Testis (tissue), 3 donors: ENCODE results near the gene PLA2G7. TPM values are rescaled to one million over a fixed set of nuclear protein-coding genes. Genes with fewer than 3 reads are reported as not detected.

Experiments
- DNase-seq: peaks from one replicate; pipeline ENCODE4 v3.0.0-alpha.2; 2019
- H3K27ac ChIP-seq, 2 donors: fragments of 200-600 bp; sonication (generic); one replicate each; pipeline ENCODE4 v1.5.1; 2019
- H3K27me3 ChIP-seq: fragments of 200-600 bp; sonication (generic); one replicate; pipeline ENCODE4 v1.5.1; 2019
- H3K36me3 ChIP-seq: fragments of 200-600 bp; sonication (generic); one replicate; pipeline ENCODE4 v1.5.1; 2017; ENCODE audit warnings: low read depth; ENCODE audit errors: missing control alignments
- H3K4me1 ChIP-seq: fragments of 200-600 bp; sonication (generic); one replicate; pipeline ENCODE4 v1.5.1; 2019
- H3K4me3 ChIP-seq, 2 donors: fragments of 200-600 bp; sonication (generic); one replicate each; pipeline ENCODE4 v1.5.1; 2017 to 2019
- H3K9me3 ChIP-seq: fragments of 200-600 bp; sonication (generic); one replicate; pipeline ENCODE4 v1.5.1; 2017
- CTCF ChIP-seq, 3 experiments: fragments of 450-650 bp in 2 of 3; fragments of 200-600 bp in 1 of 3; sonication (generic) in 1 of 3; IDR thresholded peaks; one replicate each; pipeline ENCODE4 v1.5.1; 2016 to 2019; ENCODE audit warnings: antibody characterized with exemption in 3 of 3, mild to moderate bottlenecking in 2 of 3, moderate library complexity in 1 of 3
- POLR2A ChIP-seq: fragments of 450-650 bp; IDR thresholded peaks from one replicate; pipeline ENCODE4 v1.6.1; 2017; ENCODE audit warnings: antibody characterized with exemption, mild to moderate bottlenecking, moderate library complexity
- WGBS, 2 donors: methylation state at CpG; one replicate each; pipeline ENCODE4 v1.1.5; 2018; 5-methylcytosine and 5-hydroxymethylcytosine counted together
- intact Hi-C: fragments of 100-400 bp; cut with DNase I; formaldehyde crosslinking; loops from one replicate; pipeline ENCODE4 v1.15.1; 2023; ENCODE audit warnings: low total_unique reads
- polyA plus RNA-seq: library from polyadenylated mRNA; stranded (reverse); fragments of 350-450 nt; fragmentation: Illumina TruSeq; extraction: RNeasy Lipid Tissue Mini Kit (QIAGEN cat#74804); gene quantifications from one replicate; pipeline ENCODE4 v1.2.3, GENCODE V29; 2014; ENCODE audit warnings: low read depth, low replicate concordance; ENCODE audit not compliant: insufficient read depth
- total RNA-seq, 2 donors: library from RNA; depleted of rRNA; stranded (reverse); fragments of >200 nt; gene quantifications; one replicate each; pipeline ENCODE4 v1.2.3, GENCODE V29; 2016

The PLA2G7 gene
- total and polyA plus RNA-seq, 3 donors from 2014 or later: 0.31 to 2.1 (median 0.74) TPM

DNA sequence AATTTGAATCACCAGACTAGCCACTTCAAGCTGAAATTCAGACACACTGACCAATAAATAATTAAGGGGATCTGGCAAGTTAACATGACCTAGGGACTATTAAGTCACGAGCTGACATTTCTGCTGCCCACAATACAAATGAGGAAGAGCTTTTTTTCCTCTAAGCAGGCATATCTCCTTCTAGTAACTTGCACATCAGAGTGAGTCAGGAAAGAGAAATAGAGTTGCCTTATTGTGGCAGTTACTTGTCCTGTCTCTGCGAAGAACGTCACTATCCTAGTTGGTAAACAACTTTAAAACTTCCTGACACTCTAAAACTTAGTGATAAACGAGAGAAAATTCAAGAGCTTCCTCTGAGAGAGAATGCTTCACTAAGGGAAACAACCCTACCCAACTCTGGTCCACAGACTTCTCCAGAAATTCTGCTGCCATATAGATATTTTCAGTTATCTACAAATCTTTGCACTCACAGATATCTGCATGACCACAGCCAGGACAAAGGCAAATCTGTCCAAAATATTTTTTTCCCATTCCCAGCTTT, 4.2 kb downstream of the PLA2G7 start:
- TF ChIP-seq POLR2A (no peak), CTCF (IDR thresholded peaks at IDR 0.05) (no peak)
- Histone ChIP-seq H3K9me3 (no peaks in the 10 kb centered on the region), H3K27ac (no peak overlapping the region), H3K27me3 (no peaks in the 10 kb centered on the region), H3K36me3 (no peaks in the 10 kb centered on the region), H3K4me1 (no peaks in the 10 kb centered on the region), H3K4me3 (no peak overlapping the region)
- intact Hi-C loops: no loop called here
- no peak for DNase-seq
- 64 to 69% methylated on average over 4 of the region's 4 CpGs for WGBS, 2 donors

DNA sequence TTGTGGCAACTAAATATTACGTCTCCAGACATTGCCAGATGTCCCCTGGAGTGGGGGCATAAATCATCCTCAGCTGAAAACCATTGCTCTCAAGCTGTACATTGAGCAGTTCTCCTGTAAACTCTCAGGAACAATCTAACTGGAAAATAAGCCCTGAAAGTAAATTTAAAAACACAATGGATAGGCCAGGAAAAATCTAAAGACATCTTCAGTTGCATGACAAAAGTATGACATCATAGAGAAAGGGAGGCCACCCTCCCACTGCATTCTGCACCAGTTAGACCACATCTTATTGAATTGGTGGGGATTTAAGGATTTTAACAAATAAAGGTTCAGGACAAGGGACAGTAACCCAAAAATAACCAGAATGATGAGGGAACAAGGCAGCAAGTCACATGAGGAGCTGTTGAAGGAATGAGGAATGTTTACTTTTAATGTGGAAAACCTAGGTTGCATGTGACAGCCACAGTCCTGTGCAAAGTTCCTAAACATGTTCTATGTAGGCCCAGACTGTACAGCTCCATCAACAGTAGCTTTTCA, 5.3 kb downstream of the PLA2G7 start:
- H3K9me3 ChIP-seq: no peaks in the 10 kb centered on the region
- TF ChIP-seq CTCF (IDR thresholded peaks at IDR 0.05) (no peak), POLR2A (no peak)
- WGBS, 2 donors: 100% methylated on average over 1 of the region's 1 CpG
- no peak for DNase-seq
- no peak overlapping the region for H3K4me3 ChIP-seq
- intact Hi-C loops: no loop called here
- H3K27ac ChIP-seq: no peak overlapping the region
- H3K36me3 ChIP-seq: no peaks in the 10 kb centered on the region
- no peaks in the 10 kb centered on the region for H3K4me1 ChIP-seq
- no peaks in the 10 kb centered on the region for H3K27me3 ChIP-seq

- TF ChIP-seq CTCF (IDR thresholded peaks at IDR 0.05): no peak
- no peak for TF ChIP-seq POLR2A
- intact Hi-C loops: no loop called here
- Histone ChIP-seq H3K9me3 (no peaks in the 10 kb centered on the region), H3K4me3 (no peak overlapping the region), H3K4me1 (no peaks in the 10 kb centered on the region), H3K27ac (no peak overlapping the region), H3K36me3 (no peaks in the 10 kb centered on the region), H3K27me3 (no peaks in the 10 kb centered on the region)
- WGBS, 2 donors: 89 to 100% methylated on average over 1 of the region's 1 CpG
- no peak for DNase-seq
These were observed 14.8 kb downstream of the PLA2G7 start for GRCh38 chr6:46720401-46720800.

- H3K4me1 ChIP-seq: no peaks in the 10 kb centered on the region
- no peaks in the 10 kb centered on the region for H3K36me3 ChIP-seq
- 61 to 69% methylated on average over 1 of the region's 1 CpG for WGBS, 2 donors
- intact Hi-C loops: no loop called here
- no peak overlapping the region for H3K4me3 ChIP-seq
- no peak overlapping the region for H3K27ac ChIP-seq
- TF ChIP-seq POLR2A (no peak), CTCF (IDR thresholded peaks at IDR 0.05) (no peak)
- H3K9me3 ChIP-seq: no peaks in the 10 kb centered on the region
- no peak for DNase-seq
- no peaks in the 10 kb centered on the region for H3K27me3 ChIP-seq
These were observed 16.1 kb downstream of the PLA2G7 start for GRCh38 chr6:46719099-46719498.

DNA sequence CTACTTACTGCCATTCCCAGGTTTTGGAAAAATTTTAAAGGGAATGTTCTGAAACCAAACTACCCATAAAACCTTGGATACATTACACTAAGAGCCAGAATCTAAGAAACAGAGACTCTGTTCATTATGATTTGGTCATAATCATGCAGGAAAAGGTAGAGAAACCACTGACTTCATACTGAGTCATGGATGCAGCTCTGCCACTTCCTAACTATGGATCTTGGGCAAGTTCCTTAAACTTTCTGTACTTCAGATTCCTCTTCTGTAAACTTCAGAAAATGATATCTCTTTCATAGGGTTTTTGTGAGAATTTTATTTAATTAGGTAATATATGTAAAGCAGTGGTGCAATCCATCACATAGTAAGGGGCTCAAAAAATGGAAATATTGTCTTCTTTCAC, 20.0 kb downstream of the PLA2G7 start:
- no peak for DNase-seq
- intact Hi-C loops: no loop called here
- H3K27me3 ChIP-seq: no peaks in the 10 kb centered on the region

More for the DNA sequence above, 20.0 kb downstream of the PLA2G7 start:
- Histone ChIP-seq H3K4me3 (no peak overlapping the region), H3K27ac (no peak overlapping the region), H3K9me3 (no peaks in the 10 kb centered on the region), H3K4me1 (no peaks in the 10 kb centered on the region), H3K36me3 (no peaks in the 10 kb centered on the region)
- TF ChIP-seq CTCF (IDR thresholded peaks at IDR 0.05): no peak
- TF ChIP-seq POLR2A: no peak
